GM10248 (cell line): ENCODE measurements around the gene ACTN2.

Source experiments
- CTCF ChIA-PET: fragments of 300-600 bp; sonication (Branson Sonifier 250); formaldehyde crosslinking; extraction: SDS; loops from one replicate; lab custom pipeline; 2021; ENCODE audit warnings: antibody characterized with exemption; lab: Yijun Ruan, JAX
- POLR2A ChIA-PET: fragments of 350-650 bp; sonication (Branson Sonifier 250); formaldehyde crosslinking; extraction: SDS; loops from one replicate; lab custom pipeline; 2020; ENCODE audit warnings: antibody characterized with exemption; lab: Yijun Ruan, JAX
- DNase-seq: peaks from one replicate; pipeline ENCODE4 v3.0.0; 2012; ENCODE audit errors: extremely low spot score
- CTCF ChIP-seq: IDR thresholded peaks from 2 replicates; pipeline ENCODE4 v1.5.1; 2012; ENCODE audit warnings: mild to moderate bottlenecking, low read depth; ENCODE audit errors: extremely low read depth, missing control alignments, control extremely low read depth

ACTN2 gene

DNA sequence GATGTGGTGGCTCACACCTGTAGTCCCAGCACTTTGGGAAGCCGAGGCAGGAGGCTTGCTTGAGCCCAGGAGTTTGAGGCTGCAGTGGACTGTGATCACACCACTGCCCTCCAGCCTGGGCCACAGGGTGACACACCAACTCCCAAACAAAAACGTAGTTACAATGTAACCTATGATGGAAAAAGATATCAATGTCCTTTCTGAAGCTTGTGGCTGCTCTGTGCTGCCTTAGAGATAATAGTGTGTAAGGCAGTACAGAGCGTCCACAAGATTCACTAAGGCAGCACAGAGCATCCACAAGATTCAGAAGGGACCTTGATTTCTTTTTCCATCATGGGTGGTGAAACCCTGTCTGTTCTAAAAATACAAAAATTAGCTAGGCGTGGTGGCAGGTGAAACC is 42.5 kb downstream of the ACTN2 start:
- no peak for TF ChIP-seq CTCF
- POLR2A ChIA-PET, result no interaction called here
- DNase-seq, result no peak
- CTCF ChIA-PET, result interaction anchor here (1.1 kb wide), 1 partner anchor 30 kb away, joined by 3 read pairs; no protein-coding TSS in a partner anchor

DNA sequence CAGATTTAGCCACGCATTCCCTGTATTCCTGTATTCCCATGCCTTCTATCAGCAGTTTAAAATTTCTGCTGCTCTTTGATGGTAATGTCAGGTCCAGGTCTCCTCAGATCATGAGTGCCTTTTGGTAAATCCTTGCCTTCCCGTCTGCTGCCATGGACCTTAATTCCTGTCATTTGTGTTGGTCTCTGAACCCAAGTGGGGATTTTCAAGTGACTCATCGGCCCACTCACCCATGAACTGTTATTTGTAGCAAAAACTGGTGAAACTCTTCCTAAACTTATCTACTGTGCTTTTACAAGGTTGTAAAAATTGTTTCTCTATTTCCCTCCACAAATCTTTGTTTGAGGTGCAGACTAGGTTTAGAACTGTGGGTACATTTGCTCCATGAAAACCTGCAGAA is 47.4 kb downstream of the ACTN2 start:
- ChIA-PET CTCF (no interaction called here), POLR2A (no interaction called here)
- no peak for DNase-seq
- no peak for TF ChIP-seq CTCF

- DNase-seq, result no peak
- TF ChIP-seq CTCF, result no peak
- CTCF ChIA-PET, result interaction anchor here (1.0 kb wide), 1 partner anchor 25 kb away, joined by 3 read pairs; no protein-coding TSS in a partner anchor
- POLR2A ChIA-PET, result no interaction called here
Measured at GRCh38 chr1:236734141-236734765, 48.0 kb downstream of the ACTN2 start.

GRCh38 chr1:236736761-236737160 is 50.5 kb downstream of the ACTN2 start:
- DNase-seq, result no peak
- CTCF ChIA-PET, result no interaction called here
- no peak for TF ChIP-seq CTCF

DNA sequence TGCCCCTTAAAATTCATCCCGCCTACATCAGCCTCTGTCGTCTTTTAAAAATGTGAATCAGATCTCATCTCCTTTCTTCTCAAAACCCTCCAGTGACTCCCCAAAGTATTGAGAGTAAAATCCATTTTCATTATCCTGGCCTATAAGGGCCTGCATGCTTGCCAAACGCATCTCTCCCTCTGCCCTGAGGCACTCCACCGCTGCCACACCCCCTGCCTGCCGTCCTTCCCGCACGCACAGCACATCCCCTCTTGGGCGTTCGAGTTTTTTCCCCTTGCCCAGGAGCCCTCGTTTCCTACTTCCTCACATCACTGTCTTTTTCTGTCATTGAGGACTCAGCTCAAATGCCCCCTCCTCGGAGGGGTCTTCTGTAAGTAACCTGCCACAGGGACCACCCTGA is 55.5 kb downstream of the ACTN2 start:
- ChIA-PET CTCF (no interaction called here), POLR2A (no interaction called here)
- no peak for TF ChIP-seq CTCF
- no peak for DNase-seq

More at GRCh38 chr1:236736761-236737160, 50.5 kb downstream of the ACTN2 start:
- POLR2A ChIA-PET, result no interaction called here

DNA sequence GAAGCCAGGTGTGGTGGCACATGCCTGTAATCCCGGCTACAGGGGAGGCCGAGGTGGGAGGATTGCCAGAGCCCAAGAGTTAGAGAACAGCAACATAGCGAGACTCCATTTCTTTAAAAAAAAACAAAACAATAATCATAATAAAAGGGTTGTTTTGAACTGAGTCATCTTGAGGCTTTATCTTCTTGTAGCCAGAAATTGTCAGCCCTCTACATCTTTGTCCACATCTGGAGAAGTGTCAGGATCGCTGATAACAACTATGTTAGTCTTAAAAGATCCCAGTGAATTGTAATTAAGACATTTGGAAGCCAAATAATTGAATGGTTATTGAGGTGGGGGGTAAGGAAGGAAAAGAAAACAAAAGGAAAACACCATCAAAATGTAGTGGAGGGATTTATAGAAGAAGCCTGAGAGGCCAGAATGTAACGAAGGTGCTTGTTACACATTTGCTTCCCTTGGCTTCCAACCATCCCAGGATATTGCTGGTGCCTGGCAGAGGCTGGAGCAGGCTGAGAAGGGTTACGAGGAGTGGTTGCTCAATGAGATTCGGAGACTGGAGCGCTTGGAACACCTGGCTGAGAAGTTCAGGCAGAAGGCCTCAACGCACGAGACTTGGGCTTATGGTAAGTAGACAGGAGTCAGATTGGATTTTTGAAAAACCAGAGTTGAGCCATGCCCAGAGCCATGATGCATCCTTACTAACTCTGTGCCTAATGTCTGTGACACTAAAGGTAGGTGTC is 56.3 kb downstream of the ACTN2 start:
- ChIA-PET POLR2A (no interaction called here), CTCF (no interaction called here)
- no peak for TF ChIP-seq CTCF
- no peak for DNase-seq
